Esophagus muscularis mucosa (tissue), 3 donors: ENCODE measurements around the gene FAM107B.

ENCODE experiments used
- POLR2A ChIP-seq: fragments of 450-650 bp; IDR thresholded peaks from one replicate; pipeline ENCODE4 v1.6.1; 2017; ENCODE audit warnings: antibody characterized with exemption, moderate library complexity, mild to moderate bottlenecking, low read depth
- POLR2AphosphoS5 ChIP-seq, 2 donors: sonication (generic); formaldehyde crosslinking; IDR thresholded peaks; one replicate each; pipeline ENCODE4 v1.6.1; 2017; ENCODE audit warnings: antibody characterized with exemption in 2 of 2
- TF ChIP-seq, protein P1 (sequence below), 3 experiments: fragments of 200-600 bp in 2 of 3; fragments of 450-650 bp in 1 of 3; sonication (generic) in 2 of 3; IDR thresholded peaks; one replicate each; pipeline ENCODE4 v1.5.1; 2017 to 2019; ENCODE audit warnings: antibody characterized with exemption in 3 of 3, mild to moderate bottlenecking in 2 of 3, moderate library complexity in 1 of 3

DNA sequence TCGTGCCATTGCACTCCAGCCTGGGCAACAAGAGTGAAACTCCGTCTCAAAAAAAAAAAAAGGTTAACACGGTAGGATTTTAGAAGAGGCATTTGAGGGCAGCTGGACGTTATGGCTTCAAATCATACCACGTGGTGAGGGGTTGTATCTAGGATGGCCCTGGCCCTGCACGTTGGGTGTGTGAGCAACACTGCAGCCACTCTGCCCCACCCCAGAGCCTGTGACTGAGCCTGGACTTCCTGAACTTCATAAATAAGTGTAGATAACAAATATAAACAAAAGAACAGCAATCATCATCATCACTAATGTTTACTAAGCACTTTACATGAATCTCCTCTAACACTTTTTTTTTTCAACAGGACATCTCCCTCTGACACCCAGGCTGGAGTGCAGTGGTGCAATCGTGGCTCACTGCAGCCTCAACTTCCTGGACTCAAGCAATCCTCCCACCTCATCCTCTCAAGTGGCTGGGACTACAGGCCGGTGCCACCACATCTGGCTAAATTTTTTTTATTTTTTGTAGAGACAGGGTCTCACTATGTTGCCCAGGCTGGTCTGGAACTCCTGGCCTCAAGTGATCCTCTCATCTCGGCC is 274.4 kb downstream of the FAM107B start:
- TF ChIP-seq POLR2AphosphoS5 (IDR thresholded peaks at IDR 0.05) (no peak), POLR2A (no peak)
- TF ChIP-seq, protein P1, sequence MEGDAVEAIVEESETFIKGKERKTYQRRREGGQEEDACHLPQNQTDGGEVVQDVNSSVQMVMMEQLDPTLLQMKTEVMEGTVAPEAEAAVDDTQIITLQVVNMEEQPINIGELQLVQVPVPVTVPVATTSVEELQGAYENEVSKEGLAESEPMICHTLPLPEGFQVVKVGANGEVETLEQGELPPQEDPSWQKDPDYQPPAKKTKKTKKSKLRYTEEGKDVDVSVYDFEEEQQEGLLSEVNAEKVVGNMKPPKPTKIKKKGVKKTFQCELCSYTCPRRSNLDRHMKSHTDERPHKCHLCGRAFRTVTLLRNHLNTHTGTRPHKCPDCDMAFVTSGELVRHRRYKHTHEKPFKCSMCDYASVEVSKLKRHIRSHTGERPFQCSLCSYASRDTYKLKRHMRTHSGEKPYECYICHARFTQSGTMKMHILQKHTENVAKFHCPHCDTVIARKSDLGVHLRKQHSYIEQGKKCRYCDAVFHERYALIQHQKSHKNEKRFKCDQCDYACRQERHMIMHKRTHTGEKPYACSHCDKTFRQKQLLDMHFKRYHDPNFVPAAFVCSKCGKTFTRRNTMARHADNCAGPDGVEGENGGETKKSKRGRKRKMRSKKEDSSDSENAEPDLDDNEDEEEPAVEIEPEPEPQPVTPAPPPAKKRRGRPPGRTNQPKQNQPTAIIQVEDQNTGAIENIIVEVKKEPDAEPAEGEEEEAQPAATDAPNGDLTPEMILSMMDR (IDR thresholded peaks at IDR 0.05) = no peak
